Activated effector memory CD4-positive, alpha-beta T cell treated with anti-CD3 and anti-CD28 coated beads, Interleukin-2, amount 50 U/mL, for 16 hours (primary cell): ENCODE data around the gene PPP2R5B.

Experiments
- DNase-seq: peaks from one replicate; pipeline ENCODE4 v3.0.0-alpha.2; 2020

The PPP2R5B gene

GRCh38 chr11:64890522-64890939, 34.0 kb upstream of the PPP2R5B start:
- no peak for DNase-seq

DNA sequence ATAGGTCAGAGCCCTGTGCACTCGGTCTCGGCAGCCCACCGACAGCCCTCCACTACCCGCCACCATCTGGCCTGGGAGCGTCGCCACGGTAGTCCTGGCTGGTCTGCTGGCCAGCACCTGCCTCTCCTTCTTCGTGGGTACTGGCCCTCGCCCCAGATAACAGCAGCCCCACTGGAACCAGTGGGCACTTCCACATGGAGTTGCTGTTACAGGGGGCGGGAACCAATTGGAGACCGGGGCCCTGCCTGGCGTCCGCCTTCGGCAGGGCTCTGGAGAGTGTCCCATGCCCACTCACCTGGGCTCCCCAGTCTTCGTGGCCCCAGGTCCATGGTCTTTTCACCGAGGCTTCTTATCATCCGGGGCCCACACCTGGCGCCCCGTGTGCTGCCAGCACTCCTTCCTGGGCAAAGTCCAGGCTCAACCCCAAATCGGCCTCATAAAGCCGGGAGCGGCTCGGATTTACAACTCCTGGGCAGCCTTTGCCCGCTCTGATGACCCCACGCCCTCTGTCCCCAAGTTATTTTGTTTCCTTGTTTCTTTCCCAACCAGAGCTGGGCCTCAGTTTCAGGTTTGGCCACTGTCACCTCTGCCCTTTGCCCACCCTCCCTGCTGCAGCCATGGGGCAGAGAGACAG, 33.2 kb upstream of the PPP2R5B start:
- DNase-seq: no peak

DNA sequence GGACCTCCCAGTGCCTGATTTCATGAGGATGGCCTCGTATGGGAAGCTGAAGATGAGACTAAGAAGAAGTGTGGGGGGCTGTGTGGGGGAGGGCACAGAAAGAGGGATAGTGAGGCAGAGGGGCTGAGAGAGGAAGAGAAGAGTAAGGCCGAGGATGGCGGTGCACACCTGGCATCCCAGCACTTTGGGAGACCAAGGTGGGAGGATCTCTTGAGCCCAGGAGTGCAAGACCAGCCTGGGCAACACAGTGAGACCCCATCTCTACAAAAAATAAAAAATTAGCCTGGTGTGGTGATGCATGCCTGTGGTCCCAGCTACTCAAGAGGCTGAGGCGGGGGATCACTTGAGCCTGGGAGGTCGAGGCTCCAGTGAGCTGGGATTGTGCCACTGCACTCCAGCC, 32.6 kb upstream of the PPP2R5B start:
- DNase-seq: no peak

GRCh38 chr11:64892411-64892831, 32.1 kb upstream of the PPP2R5B start:
- no peak for DNase-seq

- no peak for DNase-seq
These were observed 31.7 kb upstream of the PPP2R5B start for GRCh38 chr11:64892838-64893193.

- no peak for DNase-seq
These were observed 31.1 kb upstream of the PPP2R5B start for GRCh38 chr11:64893194-64894069.

GRCh38 chr11:64894070-64894811, 30.2 kb upstream of the PPP2R5B start:
- DNase-seq: peak; percentile 96

- no peak for DNase-seq
These were observed 29.6 kb upstream of the PPP2R5B start for GRCh38 chr11:64894812-64895452.

GRCh38 chr11:64896448-64897022, 28.0 kb upstream of the PPP2R5B start:
- no peak for DNase-seq

DNA sequence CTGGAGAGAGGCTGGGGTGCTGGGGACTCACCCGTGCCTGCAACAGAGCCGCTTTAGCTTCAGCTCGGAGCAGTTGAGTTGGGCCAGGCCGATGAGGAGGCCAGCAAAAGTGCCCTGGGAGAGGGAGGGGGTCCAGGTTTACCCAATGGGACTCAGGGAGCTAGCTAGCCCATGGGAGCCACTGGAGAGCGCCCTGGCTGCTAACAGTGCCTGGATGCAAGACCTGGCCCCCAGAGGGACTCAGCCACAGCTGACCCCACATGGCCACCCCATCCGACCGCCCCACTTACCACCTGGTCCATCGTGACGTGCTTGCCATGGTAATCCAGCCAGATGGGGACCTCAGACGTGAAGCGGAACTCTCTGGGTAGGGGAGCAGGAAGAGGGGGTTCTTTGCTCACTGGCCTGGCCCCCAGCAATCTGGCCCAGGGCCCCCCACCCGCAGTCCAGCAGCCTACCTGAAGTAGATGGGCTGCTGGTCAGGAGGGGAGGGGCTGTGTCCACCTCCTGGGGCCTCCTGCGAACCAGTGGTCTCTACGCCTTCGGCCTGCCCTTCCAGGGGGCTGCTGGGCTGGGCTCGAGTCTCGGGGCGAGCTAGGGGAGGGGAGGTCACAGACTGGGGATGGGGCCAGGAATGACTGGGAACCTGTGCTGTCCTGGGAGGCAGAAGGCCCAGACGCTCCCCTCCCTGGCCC, 27.0 kb upstream of the PPP2R5B start:
- no peak for DNase-seq

DNA sequence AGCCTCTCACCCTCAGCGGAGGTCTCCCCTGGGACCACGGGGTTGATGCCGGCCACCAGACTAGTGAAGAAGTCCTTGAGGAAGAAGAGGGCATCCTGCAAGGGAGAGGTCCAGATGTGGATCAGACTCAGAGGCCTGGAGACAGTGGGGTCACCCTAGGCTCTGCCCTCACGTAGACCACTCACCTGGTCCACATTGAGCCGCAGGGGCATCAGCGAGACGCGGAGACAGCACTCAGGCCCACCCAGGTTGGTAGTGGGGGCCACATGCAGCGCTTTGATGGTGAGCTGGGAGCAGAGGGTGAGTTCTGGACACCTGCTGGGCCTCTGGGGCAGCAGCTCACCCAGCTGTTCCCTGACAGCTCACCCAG, 26.4 kb upstream of the PPP2R5B start:
- DNase-seq: no peak

- DNase-seq: no peak
These were observed 25.9 kb upstream of the PPP2R5B start for GRCh38 chr11:64898541-64898940.

- peak; percentile 90 for DNase-seq
These were observed 24.2 kb upstream of the PPP2R5B start for GRCh38 chr11:64900263-64900678.

- DNase-seq: no peak
These were observed 23.7 kb upstream of the PPP2R5B start for GRCh38 chr11:64900774-64901173.

- DNase-seq: no peak
These were observed 22.2 kb upstream of the PPP2R5B start for GRCh38 chr11:64902102-64902900.

DNA sequence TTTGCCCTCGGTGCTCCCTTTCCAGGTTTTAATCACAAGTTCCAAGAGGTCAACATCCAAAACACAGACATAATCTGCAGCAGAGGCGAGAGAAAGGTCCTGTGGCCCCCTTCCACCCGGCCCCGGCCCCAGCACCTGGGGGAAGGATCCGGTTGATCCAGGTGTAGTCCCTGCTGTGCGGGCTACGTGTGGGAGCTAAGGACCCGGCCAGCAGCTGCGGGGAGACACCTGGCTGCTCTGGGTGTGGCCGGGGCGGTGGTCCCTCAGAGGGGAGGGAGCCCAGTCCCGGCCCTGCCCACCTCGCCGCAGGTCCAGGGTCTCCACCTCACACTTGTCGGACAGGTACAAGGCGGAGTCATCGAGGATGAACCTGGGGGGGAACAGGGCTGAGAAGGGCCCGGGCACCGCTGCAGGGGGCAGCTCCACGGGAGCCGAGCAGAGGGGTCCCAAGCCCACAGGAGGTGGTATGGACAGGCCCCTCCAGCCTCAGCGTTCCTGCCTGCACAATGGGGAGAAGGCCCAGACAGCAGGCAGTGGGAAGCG, 21.1 kb upstream of the PPP2R5B start:
- DNase-seq: no peak

- no peak for DNase-seq
These were observed 18.8 kb upstream of the PPP2R5B start for GRCh38 chr11:64905516-64906313.

GRCh38 chr11:64906314-64906635, 18.2 kb upstream of the PPP2R5B start:
- no peak for DNase-seq

DNA sequence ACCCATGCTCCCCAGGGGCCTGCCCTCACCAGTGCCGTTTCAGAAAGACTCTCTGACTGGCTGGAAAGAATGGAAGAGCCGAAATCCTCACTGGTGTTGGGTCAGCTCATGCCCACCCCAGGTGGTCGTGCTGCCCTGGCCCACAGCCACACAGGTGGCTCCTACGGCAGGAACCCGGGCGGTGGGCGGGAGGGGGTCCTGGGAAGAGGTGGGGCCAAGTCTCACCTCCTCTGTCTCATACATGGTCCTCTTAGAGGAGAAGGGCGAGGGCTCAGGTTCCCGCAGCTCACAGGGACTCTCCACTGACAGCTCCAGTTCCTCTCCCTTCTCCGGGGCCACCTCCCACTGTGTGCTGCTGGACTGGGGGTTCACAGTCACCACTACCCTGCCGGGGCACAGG, 15.7 kb upstream of the PPP2R5B start:
- no peak for DNase-seq

- no peak for DNase-seq
These were observed 14.7 kb upstream of the PPP2R5B start for GRCh38 chr11:64909653-64910343.
